Lower leg skin (tissue), 4 donors: Measurements from ENCODE around the gene RCL1. TPM values are rescaled to one million over a fixed set of nuclear protein-coding genes. Genes with fewer than 3 reads are reported as not detected.
A peak's percentile ranks its signal among the peaks of the same experiment; 100 is the strongest.
"Not testable (repeated sequence)": the region's sequence is repeated elsewhere in the genome, so short reads cannot be mapped to it uniquely, and the experiment has no call there.

ENCODE experiments used
- DNase-seq, 2 donors: peaks; one replicate each; pipeline ENCODE4 v3.0.0-alpha.2; 2019; ENCODE audit warnings: low spot score in 2 of 2
- H3K4me3 ChIP-seq: fragments of 200-600 bp; sonication (generic); 2 replicates; pipeline ENCODE4 v1.5.1; 2017; ENCODE audit warnings: mild to moderate bottlenecking, low read depth; ENCODE audit not compliant: poor library complexity, severe bottlenecking
- CTCF ChIP-seq, 3 donors: fragments of 450-650 bp; IDR thresholded peaks; one replicate each; pipeline ENCODE4 v1.5.1; 2016; ENCODE audit warnings: antibody characterized with exemption in 3 of 3, mild to moderate bottlenecking in 3 of 3, moderate library complexity in 2 of 3
- POLR2A ChIP-seq, 2 donors: fragments of 450-650 bp; IDR thresholded peaks; one replicate each; pipeline ENCODE4 v1.6.1; 2016 to 2017; ENCODE audit warnings: antibody characterized with exemption in 2 of 2, mild to moderate bottlenecking in 1 of 2, moderate library complexity in 1 of 2
- WGBS, 2 donors: methylation state at CpG; one replicate each; pipeline ENCODE4 v1.1.5; 2018; 5-methylcytosine and 5-hydroxymethylcytosine counted together
- intact Hi-C: fragments of 100-400 bp; cut with DNase I; formaldehyde crosslinking; loops from one replicate; pipeline ENCODE4 v1.15.0; 2023; ENCODE audit warnings: low total_unique reads
- total RNA-seq, 4 donors: library from RNA; depleted of rRNA; stranded (reverse); fragments of >200 nt; gene quantifications; one replicate each; pipeline ENCODE4 v1.1.0, GENCODE V29; 2016

Gene RCL1
- total RNA-seq, 4 donors from 2014 or later, result 30.8 to 54.8 (median 38.4) TPM

DNA sequence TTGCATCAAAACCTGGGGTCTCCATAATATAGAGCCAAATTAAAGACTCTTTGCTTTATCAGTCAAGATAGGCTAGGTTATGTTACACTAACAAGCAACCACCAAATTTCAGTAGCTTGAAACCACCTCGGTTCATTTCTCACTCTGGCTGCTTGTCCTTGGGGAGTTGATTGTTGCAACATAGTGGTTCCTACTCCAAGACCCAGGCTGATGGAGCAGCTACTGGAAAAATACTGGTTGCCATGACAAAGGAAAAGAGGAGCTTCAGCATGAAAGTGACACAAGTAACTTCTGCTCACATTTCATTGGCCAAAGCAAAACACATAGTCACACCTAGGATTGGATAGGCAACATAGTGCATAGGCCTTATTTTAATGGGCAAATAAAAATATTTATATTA, 18.5 kb upstream of the RCL1 start:
- no peak overlapping the region for H3K4me3 ChIP-seq
- WGBS, 2 donors, result 55 to 67% methylated on average over 1 of the region's 1 CpG
- DNase-seq, result peak in 1 of 2 donors; percentile 48
- TF ChIP-seq POLR2A (IDR thresholded peaks at IDR 0.05) (no peak), CTCF (IDR thresholded peaks at IDR 0.05) (no peak)
- intact Hi-C loops, result no loop called here

- intact Hi-C loops, result not testable (repeated sequence)
These were observed 17.8 kb upstream of the RCL1 start for GRCh38 chr9:4774958-4775357.

DNA sequence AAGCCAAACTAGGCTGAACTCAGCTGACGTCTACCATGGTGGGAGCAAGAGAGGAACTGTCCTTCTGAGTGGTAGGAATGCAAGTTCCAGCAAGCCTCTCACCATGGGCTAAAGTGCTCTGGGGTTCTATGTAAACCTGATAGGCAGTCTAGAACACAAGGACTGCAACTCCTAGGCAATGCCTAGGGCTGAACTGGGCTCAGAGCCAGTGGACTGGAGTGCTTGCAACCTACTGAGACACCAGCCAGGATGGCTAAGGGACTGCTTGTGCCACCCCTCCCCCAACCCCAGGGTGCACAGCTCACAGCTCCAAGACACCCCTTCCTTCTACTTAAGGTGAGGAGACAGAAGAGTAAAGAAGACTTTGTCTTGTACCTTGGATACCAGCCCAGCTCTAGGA, 12.1 kb upstream of the RCL1 start:
- WGBS, 2 donors, result 93 to 100% methylated on average over 1 of the region's 1 CpG
- intact Hi-C loops, result no loop called here
- TF ChIP-seq POLR2A (IDR thresholded peaks at IDR 0.05), result no peak
- no peak for TF ChIP-seq CTCF (IDR thresholded peaks at IDR 0.05)
- no peak overlapping the region for H3K4me3 ChIP-seq
- no peak for DNase-seq

More at GRCh38 chr9:4774958-4775357, 17.8 kb upstream of the RCL1 start:
- H3K4me3 ChIP-seq, DNase-seq: not testable (repeated sequence)
- WGBS, 2 donors, result 85% methylated on average over 2 of the region's 2 CpGs

- DNase-seq, result no peak
- TF ChIP-seq CTCF (IDR thresholded peaks at IDR 0.05) (no peak), POLR2A (IDR thresholded peaks at IDR 0.05) (no peak)
- no peak overlapping the region for H3K4me3 ChIP-seq
- WGBS, 2 donors, result 89 to 91% methylated on average over 1 to 2 of the region's 2 CpGs
- intact Hi-C loops, result no loop called here
These were observed 11.3 kb upstream of the RCL1 start for GRCh38 chr9:4781408-4781807.

DNA sequence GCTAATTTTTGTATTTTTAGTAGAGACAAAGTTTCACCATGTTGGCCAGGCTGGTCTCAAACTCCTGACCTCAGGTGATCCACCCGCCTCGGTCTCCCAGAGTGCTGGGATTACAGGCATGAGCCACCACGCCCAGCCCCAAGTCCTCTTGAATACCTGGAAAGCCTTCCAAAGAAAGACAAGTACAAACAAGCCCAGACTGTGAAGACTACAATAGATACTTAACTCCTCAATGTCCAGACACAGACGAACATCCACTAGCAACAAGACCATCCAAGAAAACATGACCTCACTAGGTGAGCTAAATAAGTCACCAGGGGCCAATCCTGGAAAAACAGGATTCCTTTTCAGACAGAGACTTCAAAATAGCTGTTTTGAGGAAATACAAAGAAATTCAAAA, 9.6 kb upstream of the RCL1 start:
- 39 to 48% methylated on average over 4 of the region's 4 CpGs for WGBS, 2 donors
- H3K4me3 ChIP-seq, intact Hi-C loops, DNase-seq: not testable (repeated sequence)

GRCh38 chr9:4784403-4784802, 8.3 kb upstream of the RCL1 start:
- intact Hi-C loops, result no loop called here
- no peak overlapping the region for H3K4me3 ChIP-seq
- DNase-seq, result no peak
- 74 to 77% methylated on average over 2 of the region's 2 CpGs for WGBS, 2 donors
- TF ChIP-seq POLR2A (IDR thresholded peaks at IDR 0.05) (no peak), CTCF (IDR thresholded peaks at IDR 0.05) (no peak)

- intact Hi-C loops, result no loop called here
- DNase-seq, result no peak
- no peak for TF ChIP-seq POLR2A (IDR thresholded peaks at IDR 0.05)
- TF ChIP-seq CTCF (IDR thresholded peaks at IDR 0.05), result no peak
- no peak overlapping the region for H3K4me3 ChIP-seq
- 96 to 97% methylated on average over 4 of the region's 4 CpGs for WGBS, 2 donors
These were observed 6.1 kb upstream of the RCL1 start for GRCh38 chr9:4786599-4786998.
